ENCODE data around the gene DVL1. TPM values are rescaled to one million over a fixed set of nuclear protein-coding genes. Genes with fewer than 3 reads are reported as not detected.

Gene DVL1
- total RNA-seq, 1 experiment from 2014 or later, result 71.0 TPM

- Histone ChIP-seq H2AK5ac (ENCODE audit: insufficient read length, low read length) (no peak overlapping the region), H3K23me2 (ENCODE audit: insufficient read length, low read depth, low read length, poor library complexity, severe bottlenecking) (peaks cover 15% of the 10 kb centered on the region), H3K79me1 (ENCODE audit: insufficient read depth, low read depth, low read length, poor library complexity, severe bottlenecking) (peaks cover 3% of the 10 kb centered on the region), H3K79me2 (ENCODE audit: insufficient read depth, low read length) (peaks cover 3% of the 10 kb centered on the region; the same call in 1 of the 2 replicates), H4K91ac (ENCODE audit: insufficient read length, low read depth, low read length) (no peak overlapping the region), H4K8ac (replicated peaks; ENCODE audit: insufficient read length, low read depth, low read length) (no peak overlapping the region), H2BK12ac (ENCODE audit: insufficient read length, low read depth, low read length) (no peak overlapping the region), H3T11ph (ENCODE audit: low read length) (no peak overlapping the region), H4K20me1 (ENCODE audit: control insufficient read depth, insufficient read depth, insufficient read length) (peaks cover 3% of the 10 kb centered on the region), H3K4me1 (ENCODE audit: insufficient read depth, low read length) (no peaks in the 10 kb centered on the region), H3K23ac (ENCODE audit: insufficient read length, low read depth, low read length) (no peak overlapping the region), H3K27ac (ENCODE audit: insufficient read length, low read depth, low read length) (no peak overlapping the region), H4K5ac (ENCODE audit: insufficient read length, low read depth, low read length) (no peak overlapping the region), H3K27me3 (ENCODE audit: insufficient read depth, low read length) (peaks cover 4% of the 10 kb centered on the region; the same call in 1 of the 2 replicates), H2BK5ac (ENCODE audit: insufficient read length, low read length) (no peak overlapping the region), H3K9me3 (ENCODE audit: control insufficient read depth, low read depth, low read length) (no peaks in the 10 kb centered on the region), H3K4ac (ENCODE audit: low read depth, low read length) (no peak overlapping the region), H2BK120ac (ENCODE audit: low read depth, low read length, poor library complexity, severe bottlenecking) (no peak overlapping the region), H2BK15ac (ENCODE audit: low read depth, low read length) (no peak overlapping the region), H3K9ac (ENCODE audit: extremely low read depth, insufficient read length, low read length) (no peak overlapping the region), H2AFZ (ENCODE audit: low read length) (no peak overlapping the region), H3K4me2 (ENCODE audit: insufficient read depth, insufficient read length, low read length) (no peak overlapping the region), H3K56ac (ENCODE audit: insufficient read length, low read depth, low read length) (no peak overlapping the region), H2BK20ac (ENCODE audit: low read depth, low read length, poor library complexity, severe bottlenecking) (no peak overlapping the region), H3K14ac (ENCODE audit: insufficient read depth, low read length) (no peak overlapping the region), H3K18ac (ENCODE audit: insufficient read length, low read depth, low read length) (no peak overlapping the region)
- H3K27me3 Mint-ChIP-seq (ENCODE audit: low read depth), result peaks cover 31% of the 10 kb centered on the region
- no peak for TF ChIP-seq CTCF (conservative IDR thresholded peaks at IDR 0.05)
- H3K27ac Mint-ChIP-seq, result no peak overlapping the region
- H3K36me3 Mint-ChIP-seq (ENCODE audit: insufficient read depth in 1 of 3, low read depth in 3 of 3), result peaks cover 0 to 8% (median 2%) of the 10 kb centered on the region in 3 experiments; a peak in 1 of 7 replicates
- H3K4me1 Mint-ChIP-seq, result peaks cover 20 to 34% of the 10 kb centered on the region in 2 experiments
- peak overlapping the region; percentile 42 to 70; a peak in 4 of 5 replicates for H3K4me3 Mint-ChIP-seq
- no peak for DNase-seq
- no peaks in the 10 kb centered on the region for H3K9me3 Mint-ChIP-seq
- WGBS (ENCODE audit: extremely low coverage, insufficient read length, low lambda C conversion rate), result no CpG with 5 or more reads among the region's 5 CpGs
Measured at GRCh38 chr1:1352786-1353388, 3.7 kb upstream of the DVL1 start.
